ENCODE measurements around the gene ZNF19. TPM values are rescaled to one million over a fixed set of nuclear protein-coding genes. Genes with fewer than 3 reads are reported as not detected.
A peak's percentile ranks its signal among the peaks of the same experiment; 100 is the strongest.

ZNF19 gene
- polyA plus RNA-seq, 1 experiment = 1.6 TPM

DNA sequence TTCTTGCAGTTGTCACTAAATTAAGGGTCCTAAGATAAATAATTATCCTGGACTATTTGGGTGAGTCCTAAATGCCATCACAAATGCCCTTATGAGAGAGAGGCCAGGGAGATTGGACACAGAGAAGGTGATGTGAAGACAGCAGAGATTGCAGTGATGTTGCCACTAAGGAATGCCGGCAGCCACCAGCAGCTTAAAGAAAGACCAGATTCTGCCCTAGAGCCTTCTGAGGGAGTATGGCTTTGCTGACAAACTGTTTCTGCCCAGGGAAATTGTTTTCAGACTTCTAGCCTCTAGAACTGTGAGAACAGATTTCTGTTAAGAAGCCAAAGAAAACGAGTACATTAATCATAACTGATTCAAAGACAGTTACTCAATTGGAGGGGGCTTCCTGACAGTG is 17.1 kb downstream of the ZNF19 start:
- H3K36me3 ChIP-seq (ENCODE audit: control insufficient read depth, insufficient read depth, low read length) = peaks cover 2% of the 10 kb centered on the region; the same call in 1 of the 2 replicates
- no peak for DNase-seq (ENCODE audit: low read depth)
- POLR2A ChIA-PET = no interaction called here
- H3K4me3 ChIP-seq (ENCODE audit: low read depth, low read length) = no peak overlapping the region
- TF ChIP-seq, protein P1, sequence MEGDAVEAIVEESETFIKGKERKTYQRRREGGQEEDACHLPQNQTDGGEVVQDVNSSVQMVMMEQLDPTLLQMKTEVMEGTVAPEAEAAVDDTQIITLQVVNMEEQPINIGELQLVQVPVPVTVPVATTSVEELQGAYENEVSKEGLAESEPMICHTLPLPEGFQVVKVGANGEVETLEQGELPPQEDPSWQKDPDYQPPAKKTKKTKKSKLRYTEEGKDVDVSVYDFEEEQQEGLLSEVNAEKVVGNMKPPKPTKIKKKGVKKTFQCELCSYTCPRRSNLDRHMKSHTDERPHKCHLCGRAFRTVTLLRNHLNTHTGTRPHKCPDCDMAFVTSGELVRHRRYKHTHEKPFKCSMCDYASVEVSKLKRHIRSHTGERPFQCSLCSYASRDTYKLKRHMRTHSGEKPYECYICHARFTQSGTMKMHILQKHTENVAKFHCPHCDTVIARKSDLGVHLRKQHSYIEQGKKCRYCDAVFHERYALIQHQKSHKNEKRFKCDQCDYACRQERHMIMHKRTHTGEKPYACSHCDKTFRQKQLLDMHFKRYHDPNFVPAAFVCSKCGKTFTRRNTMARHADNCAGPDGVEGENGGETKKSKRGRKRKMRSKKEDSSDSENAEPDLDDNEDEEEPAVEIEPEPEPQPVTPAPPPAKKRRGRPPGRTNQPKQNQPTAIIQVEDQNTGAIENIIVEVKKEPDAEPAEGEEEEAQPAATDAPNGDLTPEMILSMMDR (IDR thresholded peaks at IDR 0.05; ENCODE audit: insufficient read depth, low read depth, low read length) = no peak
- CTCF ChIA-PET = interaction anchor here (1.8 kb wide), 1 partner anchor 12 kb away, joined by 4 read pairs; no protein-coding TSS in a partner anchor
- H3K27me3 ChIP-seq (ENCODE audit: control insufficient read depth, insufficient read depth, low read length) = no peaks in the 10 kb centered on the region

DNA sequence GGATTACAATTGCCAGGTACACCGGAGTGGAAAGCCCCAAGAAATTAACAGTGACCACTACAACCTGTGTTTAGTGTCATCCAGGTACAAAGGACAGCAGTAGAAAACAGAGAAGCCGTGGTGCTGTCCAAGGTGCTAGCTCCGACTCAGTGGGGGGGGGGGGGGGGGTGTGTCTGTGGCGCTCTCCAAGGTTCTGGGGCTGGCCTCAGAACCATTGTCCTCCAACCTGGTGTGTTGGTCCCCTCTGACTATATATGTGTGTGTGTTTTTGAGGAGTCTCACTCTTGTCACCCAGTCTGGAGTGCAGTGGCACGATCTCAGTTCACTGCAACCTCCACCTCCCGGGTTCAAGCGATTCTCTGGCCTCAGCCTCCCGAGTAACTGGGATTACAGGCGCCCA is 21.3 kb downstream of the ZNF19 start:
- H3K27me3 ChIP-seq (ENCODE audit: control insufficient read depth, insufficient read depth, low read length) = no peaks in the 10 kb centered on the region
- ChIA-PET POLR2A (no interaction called here), CTCF (no interaction called here)
- TF ChIP-seq, protein P1 (IDR thresholded peaks at IDR 0.05; ENCODE audit: insufficient read depth, low read depth, low read length) = no peak
- no peak for DNase-seq (ENCODE audit: low read depth)
- H3K4me3 ChIP-seq (ENCODE audit: low read depth, low read length) = no peak overlapping the region
- H3K36me3 ChIP-seq (ENCODE audit: control insufficient read depth, insufficient read depth, low read length) = no peaks in the 10 kb centered on the region

DNA sequence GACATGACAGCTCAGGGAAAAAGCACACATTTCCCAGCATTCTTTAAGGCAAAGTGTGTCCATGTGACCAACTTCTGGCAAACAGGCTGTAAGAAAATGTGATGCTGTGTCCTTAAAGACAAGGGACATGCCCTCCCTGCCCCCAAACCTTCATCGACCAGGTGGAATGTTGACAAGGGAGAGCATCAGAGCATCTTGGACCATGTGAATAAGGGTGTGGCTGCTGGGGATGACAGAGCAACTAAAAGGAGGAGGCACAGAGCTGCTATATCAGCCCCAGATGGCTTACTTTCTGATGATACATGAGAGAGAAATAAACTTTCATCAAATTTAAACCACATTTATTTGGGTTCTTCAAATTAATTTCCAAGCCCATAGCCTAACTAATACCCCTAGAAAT is 24.9 kb downstream of the ZNF19 start:
- Histone ChIP-seq H3K4me3 (ENCODE audit: low read depth, low read length) (no peak overlapping the region), H3K27me3 (ENCODE audit: control insufficient read depth, insufficient read depth, low read length) (no peaks in the 10 kb centered on the region), H3K36me3 (ENCODE audit: control insufficient read depth, insufficient read depth, low read length) (no peaks in the 10 kb centered on the region)
- DNase-seq (ENCODE audit: low read depth) = no peak
- TF ChIP-seq, protein P1 (IDR thresholded peaks at IDR 0.05; ENCODE audit: insufficient read depth, low read depth, low read length) = no peak
- POLR2A ChIA-PET = no interaction called here
- CTCF ChIA-PET = interaction anchor here (1.4 kb wide), 1 partner anchor 11 kb away, joined by 5 read pairs; no protein-coding TSS in a partner anchor

DNA sequence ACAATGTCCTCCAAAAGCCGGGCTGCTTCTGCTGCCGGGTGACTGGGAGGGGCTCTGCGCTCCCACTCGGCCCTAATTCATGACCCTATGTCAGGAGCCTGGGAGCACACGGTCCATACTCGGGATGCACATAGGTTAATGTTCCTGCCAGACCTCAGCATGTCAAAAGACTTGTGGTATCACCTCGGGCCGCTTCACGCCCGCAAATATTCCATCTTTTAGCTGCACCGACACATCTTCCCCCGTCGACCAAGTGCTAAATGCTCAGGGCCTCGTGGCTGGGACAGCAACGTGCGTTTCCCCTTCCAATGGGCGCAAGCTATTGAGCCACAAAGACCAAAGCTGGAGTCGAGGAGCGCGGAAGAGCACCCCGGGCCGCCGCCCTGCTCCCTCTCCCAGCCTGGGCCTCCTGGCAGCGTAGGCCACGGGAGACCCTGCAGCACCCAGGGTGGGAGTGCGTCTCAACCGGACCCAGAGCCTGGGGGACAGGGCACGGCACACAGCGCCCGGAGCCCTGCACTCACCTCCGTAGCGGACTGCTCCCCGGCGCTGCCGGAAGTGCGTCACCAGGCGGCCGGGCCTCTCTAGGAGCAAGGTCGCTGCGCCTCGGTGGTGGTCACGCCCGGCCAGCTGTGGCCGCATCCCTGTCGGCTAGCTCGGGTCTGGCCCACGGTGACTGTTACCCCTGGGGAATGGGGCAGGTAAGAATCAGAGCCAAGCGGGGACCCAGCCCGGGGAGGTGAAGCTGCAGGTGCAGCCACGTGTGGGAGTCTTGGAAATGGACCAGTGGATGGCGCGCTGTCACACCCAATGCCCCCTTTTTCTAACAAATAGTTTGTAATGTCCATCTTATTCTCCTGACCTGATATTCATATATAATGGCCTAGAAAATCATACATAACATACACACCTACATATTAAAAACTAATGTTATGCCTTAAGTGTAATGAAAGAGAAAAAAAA is 27.2 kb downstream of the ZNF19 start, which contains the start of gene ZNF23:
TSS of gene ZNF23 (minus strand) at position 562 of the 963 bp plus-strand sequence. CDS start 5,451 bp downstream, outside the sequence.
- Histone ChIP-seq H3K27me3 (ENCODE audit: control insufficient read depth, insufficient read depth, low read length) (no peaks in the 10 kb centered on the region), H3K36me3 (ENCODE audit: control insufficient read depth, insufficient read depth, low read length) (no peaks in the 10 kb centered on the region; the same call in 1 of the 2 replicates), H3K4me3 (ENCODE audit: low read depth, low read length) (peak within 1 kb of the TSS; percentile 98)
- DNase-seq (ENCODE audit: low read depth) = no peak
- TF ChIP-seq, protein P1 (IDR thresholded peaks at IDR 0.05; ENCODE audit: insufficient read depth, low read depth, low read length) = no peak
- ChIA-PET POLR2A (no interaction called here), CTCF (interaction anchor here (0.8 to 2.1 kb wide), 4 partner anchors 11 to 41 kb away, joined by 3 to 8 read pairs (median 4); partner anchors contain the start of gene ZNF19)

DNA sequence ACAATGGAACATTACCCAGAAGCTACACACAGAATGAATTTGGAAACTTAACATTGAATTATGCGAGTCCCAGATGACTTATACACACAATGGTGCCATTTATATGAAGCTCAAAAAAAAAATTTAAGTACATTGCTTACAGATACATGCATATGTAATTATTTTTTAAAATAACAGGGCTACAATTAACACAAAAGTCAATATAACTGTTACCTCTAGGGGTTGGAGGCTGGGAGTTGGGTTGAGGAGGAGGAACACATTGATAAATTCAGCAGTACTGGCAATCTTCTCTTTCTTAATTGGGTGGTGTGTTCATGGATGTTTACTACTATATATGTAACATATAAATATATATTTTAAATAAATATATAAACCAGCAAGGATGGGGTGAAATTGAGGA is 28.2 kb downstream of the ZNF19 start:
- ChIA-PET CTCF (interaction anchor here (1.1 to 2.2 kb wide), 6 partner anchors 9 to 48 kb away, joined by 3 to 8 read pairs (median 5); partner anchors contain the start of gene ZNF19), POLR2A (interaction anchor here (0.5 to 1.0 kb wide), 3 partner anchors 14 to 734 kb away, joined by 3 to 9 read pairs (median 4); no protein-coding TSS in a partner anchor)
- Histone ChIP-seq H3K27me3 (ENCODE audit: control insufficient read depth, insufficient read depth, low read length) (no peaks in the 10 kb centered on the region), H3K36me3 (ENCODE audit: control insufficient read depth, insufficient read depth, low read length) (peaks cover 2% of the 10 kb centered on the region), H3K4me3 (ENCODE audit: low read depth, low read length) (peak overlapping the region; percentile 98)
- TF ChIP-seq, protein P1 (IDR thresholded peaks at IDR 0.05; ENCODE audit: insufficient read depth, low read depth, low read length) = no peak
- DNase-seq (ENCODE audit: low read depth) = no peak
